ENCODE data around the gene SGMS1.
A peak's percentile ranks its signal among the peaks of the same experiment; 100 is the strongest.

The SGMS1 gene

DNA sequence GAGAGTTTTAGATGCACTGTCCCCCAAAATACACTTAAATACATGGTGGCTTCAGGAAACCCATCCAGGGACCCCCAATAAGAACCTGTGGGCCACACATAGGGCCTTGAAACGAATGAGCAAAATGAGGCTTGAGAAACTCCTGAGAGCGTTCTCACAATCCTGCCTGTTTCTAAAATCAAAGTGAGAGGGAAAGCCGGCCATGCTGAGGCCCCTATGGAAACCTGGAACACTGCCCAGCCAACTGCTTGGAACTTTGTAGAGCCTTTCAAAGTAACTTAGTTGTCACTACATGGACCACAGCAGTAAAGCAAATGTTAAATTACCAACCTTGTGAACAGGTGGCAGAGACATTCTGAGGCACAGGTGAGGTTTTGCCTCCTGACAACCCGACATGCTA lies 13.4 kb downstream of the SGMS1 start:
- no peak for DNase-seq (ENCODE audit: low read depth)

DNA sequence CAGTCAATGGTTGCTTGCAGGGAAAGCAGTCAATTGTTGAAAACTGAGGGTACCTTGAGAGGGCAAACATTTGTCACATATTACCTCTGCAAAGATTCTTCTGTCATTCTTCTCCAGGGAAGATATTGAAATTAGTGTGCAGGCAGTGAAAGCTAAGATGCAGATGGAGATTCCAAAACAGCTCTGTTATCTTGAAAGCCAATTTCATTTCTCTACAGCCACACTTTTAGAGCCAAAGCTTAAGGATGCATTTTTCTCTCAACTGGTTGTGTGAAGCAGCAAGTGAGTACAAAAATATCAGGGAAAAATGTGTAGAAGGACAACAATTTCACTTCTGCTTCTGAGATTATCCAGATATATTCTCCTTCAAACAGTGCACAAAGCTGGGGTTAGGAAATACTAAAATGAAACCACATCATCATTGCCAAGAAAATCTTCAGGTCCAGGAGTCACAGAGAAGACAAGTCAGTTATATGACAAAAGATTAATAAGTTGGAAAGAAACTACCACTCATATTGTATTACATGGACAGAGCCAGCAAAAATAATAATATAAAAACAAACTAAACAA lies 16.3 kb downstream of the SGMS1 start:
- DNase-seq (ENCODE audit: low read depth) = no peak

DNA sequence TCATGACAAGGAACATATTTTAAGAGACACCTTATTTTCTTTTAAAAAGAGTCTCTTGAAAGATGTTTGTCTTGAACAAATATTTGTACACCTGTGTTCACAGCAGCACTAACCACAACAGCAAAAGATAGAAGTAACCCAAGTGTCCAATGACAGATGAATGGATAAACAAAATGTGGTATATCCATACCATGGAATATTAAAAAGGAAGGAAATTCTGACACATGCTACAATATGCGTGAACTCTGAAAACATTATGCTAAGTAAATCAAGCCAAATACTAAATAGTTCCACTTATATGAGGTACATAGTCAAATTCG lies 17.8 kb downstream of the SGMS1 start:
- DNase-seq (ENCODE audit: low read depth) = no peak

DNA sequence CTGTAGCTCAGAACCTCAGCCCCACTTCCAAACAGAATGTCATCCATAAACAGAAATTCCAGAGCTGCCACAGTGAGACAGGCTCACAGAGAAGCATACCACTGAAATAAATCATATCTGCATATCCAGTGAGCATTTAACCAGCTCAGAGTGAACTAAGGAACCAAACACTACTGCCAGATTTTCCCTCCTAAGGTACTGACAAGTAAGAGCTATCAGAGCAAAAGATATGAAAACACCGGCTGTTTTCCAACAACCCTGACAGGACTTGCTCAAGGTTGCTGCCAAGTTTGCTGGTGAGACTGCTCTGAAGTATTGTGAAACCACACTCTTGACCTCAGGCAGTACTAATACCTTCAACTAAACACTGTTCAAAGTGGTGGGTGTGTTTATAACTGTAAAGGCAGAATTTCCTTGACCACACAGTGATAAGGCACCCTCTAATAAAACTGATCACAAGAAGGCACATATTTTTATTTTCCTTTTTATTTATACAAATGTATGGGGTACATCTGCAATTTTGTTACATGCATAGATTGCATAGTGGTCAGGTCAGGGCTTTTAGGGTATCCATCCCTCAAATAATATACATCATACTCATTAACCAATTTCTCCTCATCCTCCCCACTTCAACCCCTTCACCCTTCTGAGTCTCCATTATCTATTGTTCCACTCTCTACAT lies 18.3 kb downstream of the SGMS1 start:
- peak; percentile 87 for DNase-seq (ENCODE audit: low read depth)

DNA sequence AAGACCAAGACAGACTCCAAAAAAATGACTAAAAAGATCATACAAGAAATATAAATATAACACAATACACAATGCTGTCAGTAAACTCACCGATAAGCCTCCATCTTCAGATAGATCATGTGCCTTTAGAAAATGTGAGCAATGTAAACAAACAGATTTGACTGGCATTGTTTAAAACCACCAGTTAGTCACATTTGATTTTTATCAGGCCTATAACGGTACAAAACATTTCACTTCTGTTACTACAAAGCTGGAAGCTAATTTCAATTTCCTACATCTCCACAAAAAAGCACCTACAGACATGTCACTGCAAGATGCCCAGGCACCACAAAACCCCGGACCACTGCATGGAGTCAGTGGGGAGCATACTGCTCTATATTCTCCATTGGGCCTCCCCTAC lies 18.9 kb downstream of the SGMS1 start:
- DNase-seq (ENCODE audit: low read depth) = peak; percentile 47

DNA sequence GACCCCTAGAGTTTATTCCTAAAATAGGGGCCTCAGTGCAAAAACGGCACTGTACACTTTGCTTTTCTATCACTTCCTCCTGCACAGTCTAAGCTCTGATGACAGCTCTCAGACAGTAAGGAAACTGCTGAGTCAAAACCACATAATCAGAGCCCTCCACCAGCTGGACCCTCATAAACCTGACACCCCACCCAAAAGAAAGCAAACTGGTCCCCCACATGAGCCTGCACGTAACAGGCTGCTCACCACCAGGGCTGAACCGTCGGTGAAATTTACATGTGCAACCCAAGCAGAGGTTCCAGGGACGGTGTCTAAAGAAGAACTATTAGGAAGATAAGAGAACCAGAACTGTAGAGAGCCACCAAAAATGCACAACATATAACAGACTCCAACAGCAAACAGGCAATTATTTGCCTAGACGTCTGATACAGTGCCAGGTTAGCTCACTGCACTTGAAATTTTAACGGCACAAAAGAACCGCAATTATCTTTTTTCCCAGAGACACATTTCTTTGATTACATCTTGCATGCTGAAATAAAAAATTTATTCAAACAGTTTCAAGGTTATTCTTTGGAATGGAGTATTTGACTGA lies 19.6 kb downstream of the SGMS1 start:
- DNase-seq (ENCODE audit: low read depth) = peak; percentile 22

DNA sequence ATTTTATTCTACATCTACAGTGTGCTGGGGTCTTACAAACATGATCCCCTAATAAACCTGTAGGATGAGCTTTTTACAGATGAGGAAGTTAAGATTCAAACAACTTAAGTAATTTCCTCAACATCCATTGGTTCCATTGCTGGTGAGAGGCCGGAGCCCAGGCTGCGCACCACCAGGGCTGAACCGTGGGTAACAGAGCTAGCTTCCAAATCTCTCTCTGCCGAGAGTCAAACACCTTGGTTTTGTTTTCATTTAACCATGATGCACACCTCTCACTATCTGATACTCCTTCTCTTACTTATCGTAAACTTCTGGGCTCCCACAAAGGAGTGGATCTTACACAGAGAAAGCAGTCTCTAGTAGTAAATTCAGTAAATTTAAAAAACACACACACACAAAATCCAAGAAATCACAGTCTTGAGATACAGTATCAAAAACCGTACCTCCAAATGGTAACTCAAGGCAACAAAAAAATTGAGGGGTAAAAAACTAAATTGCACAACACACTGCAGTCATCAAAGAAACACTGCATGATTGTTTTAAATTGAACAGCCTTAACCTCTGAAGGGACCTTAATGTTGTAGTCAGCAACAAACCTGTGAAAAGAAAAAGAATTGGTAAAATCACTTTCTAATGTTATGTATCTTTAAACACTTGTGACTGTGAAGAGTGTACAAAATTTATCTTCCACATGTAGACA lies 20.5 kb downstream of the SGMS1 start:
- DNase-seq (ENCODE audit: low read depth) = no peak

DNA sequence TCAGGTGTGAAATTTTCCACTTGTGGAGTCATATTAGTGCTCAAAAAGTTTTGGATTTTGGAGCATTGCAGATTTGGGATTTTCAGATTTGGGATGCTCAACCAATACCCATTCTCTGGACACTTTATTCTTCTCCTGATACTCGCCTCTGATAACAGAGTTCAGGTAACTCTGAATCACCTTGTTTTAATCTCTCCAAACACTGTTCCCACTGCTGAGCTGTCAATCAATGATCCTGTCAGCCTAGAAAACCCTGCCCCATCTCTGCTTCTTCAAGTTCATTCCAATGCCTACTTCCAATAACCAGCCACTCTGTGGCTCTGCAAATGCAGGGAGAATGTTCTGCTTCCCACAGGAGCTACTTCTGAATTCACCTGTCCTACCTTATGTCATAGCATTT lies 21.8 kb downstream of the SGMS1 start:
- DNase-seq (ENCODE audit: low read depth) = no peak

DNA sequence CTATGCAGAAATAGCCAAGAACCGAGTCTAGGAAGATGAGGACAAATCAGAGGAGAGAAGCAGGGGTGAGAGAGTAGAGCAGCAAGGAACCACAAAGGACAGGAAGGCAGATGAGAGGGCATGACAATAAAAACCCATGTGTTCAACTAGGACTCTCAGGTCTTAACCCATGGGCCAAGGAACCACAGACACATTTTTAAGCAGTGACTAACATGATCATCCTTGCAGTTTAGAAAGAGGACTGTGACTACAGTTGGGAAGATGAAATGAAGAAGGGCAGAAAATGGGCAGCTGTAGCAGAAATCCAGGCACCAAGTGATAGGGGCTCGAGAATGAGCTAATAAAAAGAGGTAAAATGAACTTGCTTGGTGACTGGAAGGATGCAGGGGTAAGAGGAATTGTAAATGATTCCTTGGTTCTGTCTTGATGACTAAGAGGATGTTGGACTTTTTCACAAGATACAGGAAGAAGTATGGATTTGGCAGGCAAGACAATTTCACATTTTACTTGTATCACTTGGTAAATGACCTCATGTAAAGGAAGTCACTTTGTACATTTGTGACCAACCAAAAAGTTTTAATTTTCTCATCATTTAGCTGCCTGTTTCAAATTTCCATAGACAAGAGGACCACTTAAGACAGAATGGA lies 22.8 kb downstream of the SGMS1 start:
- peak; percentile 54 for DNase-seq (ENCODE audit: low read depth)

DNA sequence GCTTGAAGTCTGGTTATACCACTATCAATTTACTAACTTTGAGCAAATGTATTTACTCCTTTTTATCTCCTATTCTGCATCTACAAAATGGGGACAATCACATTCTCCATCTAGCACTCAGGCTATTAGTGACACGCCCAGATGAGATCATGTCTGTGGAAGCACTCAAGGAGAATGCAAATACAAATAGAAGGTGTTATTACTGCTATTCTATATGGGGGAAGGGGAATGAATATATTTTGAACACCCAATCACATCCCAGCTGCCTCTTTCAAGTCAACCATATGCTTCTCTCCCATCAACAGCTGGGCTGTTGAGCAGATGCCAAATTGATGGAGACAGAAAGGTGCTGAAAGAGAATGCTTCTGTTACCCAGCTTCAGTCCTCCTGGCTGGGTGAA lies 23.5 kb downstream of the SGMS1 start:
- no peak for DNase-seq (ENCODE audit: low read depth)

DNA sequence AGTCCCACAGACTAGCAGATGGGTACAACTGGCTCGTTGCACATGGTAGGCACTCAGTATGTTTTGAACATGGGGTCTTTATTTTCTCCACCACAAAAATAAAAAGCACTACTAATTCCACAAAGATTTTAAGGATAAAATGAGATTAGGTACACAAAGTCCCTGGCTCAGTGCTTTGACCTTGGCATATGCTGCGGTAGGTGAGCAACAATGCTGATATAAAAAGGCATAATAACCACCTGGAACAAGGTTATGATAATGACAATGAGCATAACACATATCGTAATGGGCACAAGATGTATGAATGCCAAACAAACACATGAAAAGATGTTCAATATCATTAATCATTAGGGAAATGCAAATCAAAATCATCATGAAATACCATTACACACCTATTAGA lies 26.9 kb downstream of the SGMS1 start:
- DNase-seq (ENCODE audit: low read depth) = no peak

DNA sequence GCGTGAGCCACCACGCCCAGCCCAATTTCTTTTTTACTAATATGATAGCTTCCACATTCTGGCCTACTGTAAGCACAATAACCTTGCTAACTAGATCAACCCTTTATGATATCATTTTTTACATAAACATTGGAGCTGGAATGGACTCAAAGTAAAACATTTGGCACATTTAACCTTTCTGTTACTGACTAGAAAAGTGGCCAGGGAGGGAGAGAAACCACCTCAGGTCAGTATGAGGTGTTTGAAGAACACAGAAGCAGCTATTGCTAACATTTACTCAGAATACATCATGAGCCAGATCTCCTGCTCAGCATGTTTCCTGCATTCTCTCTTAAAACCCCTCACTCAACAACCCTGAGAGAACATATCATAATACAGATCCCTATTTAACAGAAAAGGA lies 27.3 kb downstream of the SGMS1 start:
- no peak for DNase-seq (ENCODE audit: low read depth)

DNA sequence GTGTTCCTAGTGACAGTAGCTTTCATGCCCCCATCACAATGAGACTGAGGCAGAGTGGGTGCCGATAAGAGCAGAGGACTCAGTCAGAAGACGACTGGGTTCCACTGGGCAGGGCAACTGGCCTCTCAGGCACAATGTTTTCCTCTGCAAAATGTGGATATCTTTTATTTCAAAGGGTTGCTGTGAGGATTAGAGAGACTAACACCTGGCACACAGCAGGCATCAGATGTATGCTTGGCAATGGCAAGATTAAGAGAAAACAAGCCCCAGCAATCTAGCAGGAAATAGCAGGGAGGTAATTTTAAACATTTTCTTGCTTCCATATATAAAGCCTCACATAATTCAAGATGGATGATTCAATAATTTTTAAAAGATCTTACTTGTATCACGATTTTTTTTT lies 28.0 kb downstream of the SGMS1 start:
- DNase-seq (ENCODE audit: low read depth) = no peak

DNA sequence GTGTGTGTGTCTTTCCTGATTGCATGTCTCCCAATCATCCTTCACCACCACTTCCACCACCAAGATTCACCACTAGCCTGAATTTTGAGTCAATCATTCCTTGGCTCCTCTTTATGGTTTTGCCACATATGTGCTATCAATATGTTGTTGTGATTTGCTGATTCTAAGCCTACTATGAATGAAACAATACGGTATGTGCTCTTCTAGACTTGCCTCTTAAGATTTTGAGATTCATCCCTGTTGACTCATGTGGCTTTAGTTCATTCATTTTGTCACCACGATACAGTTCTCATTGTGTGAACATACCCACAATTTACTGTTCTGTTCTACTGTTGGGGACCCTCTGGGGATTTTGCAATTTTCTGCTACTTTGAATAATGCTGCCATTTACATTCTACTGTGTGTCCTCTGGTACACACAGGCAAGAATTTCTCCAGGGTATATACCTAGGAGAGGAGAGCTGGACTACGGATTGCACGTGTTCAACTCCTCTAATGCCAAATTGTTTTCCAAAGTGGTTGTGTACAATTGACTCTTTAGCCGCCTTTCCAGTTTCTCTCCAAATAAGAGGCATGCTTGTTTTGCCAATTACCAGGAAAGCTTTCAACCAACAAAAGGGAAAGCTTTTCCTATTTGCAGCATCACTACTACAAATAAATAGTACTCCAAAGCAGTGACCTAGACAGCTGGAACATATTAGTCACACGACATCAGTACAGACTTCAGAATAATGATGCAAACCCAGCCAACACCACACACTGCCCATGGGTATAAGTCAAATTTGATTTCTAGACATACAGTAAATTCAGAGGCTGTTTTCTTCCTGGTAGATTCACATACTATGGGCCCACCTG lies 30.0 kb downstream of the SGMS1 start:
- peak; percentile 65 for DNase-seq (ENCODE audit: low read depth)

DNA sequence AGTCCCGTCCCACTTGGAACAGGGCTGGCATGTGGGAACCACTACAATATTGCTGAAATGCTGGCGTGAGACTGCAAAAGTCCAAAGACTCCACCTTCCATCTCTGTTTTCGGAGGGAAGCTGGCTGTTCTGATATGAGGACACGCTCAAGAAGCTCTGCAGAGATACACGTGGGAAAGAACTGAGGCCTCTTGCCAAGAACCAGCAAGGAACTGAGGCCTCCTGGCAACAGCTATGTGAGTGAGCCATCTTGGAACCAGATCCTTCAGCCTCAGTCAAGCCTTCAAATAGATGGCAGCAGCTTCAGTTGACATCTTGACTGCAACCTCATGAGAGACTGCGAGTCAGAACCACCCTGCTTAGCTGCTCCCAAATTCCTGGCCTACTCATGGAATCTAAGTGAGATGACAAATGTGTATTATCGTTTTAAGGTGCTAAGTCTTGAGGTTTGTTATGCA lies 30.8 kb downstream of the SGMS1 start:
- DNase-seq (ENCODE audit: low read depth) = peak; percentile 27

DNA sequence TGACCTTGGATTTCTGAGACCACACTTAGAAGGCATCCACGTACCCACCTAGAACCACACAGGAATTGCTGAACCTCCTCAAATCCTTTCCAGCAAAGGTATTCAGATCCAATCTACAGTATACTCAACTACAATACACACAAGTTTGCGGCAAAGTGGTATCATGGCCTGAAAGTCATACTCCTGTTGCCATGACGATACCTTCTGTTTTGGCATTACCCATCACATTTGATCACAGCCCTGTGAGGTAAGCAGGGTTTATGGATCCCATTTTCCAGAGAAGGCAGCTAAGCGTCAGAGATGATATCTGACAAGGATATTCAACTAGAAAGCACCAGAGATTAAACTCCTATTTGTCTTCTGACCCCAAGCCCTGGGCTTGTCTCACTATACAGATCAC lies 32.8 kb downstream of the SGMS1 start:
- no peak for DNase-seq (ENCODE audit: low read depth)

DNA sequence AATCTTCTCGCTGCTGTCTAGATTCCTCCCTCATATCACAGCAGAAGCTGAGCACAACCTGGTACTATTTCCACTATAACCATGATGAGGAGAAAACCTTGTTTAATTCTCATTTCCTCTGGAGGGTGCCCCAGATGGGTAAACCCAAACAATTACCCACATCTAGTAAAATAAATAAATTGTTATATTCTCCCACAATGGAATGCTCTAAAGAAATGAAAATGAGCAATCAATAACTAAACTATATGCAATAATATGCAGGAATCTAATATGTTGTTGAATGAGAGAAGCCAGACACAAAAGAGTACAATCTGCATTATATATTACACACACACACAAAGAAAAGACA lies 37.0 kb downstream of the SGMS1 start:
- no peak for DNase-seq (ENCODE audit: low read depth)

DNA sequence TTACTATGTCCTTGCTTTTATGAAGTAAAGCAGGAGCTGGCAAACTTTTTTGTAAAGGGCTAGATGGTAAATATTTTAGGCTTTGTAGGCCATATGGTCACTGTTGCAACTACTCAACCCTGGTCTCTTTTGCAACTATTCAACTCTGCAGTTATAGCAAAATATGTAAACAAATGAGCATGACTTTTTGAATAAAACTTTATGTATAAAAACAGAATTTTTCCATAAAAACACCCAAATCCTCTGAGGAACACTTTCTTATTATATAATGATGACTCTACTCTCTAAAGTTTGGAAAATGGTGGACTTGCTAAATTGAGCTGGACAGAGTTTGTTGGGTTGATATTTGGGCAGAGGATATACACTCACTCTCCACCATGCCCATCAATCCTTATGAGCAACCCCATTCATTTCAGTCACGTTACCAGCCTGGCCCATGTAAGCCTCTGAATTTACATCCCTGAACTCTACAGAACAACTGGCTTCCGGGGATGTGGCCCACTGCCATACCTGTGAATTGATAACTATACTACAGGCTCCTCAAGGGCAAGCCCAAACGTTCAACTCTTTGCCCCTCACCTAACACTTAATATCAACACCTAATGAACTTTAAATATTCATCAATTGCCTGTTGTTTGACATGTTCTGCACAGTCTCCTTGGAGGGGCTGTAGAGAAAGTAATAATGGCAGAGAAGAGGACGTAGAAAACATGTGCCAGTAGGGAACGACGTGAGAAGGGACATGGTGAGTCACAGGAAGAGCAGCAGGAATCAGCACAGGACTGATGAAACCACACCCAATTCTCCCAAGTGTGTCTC lies 37.6 kb downstream of the SGMS1 start:
- peak; percentile 85 for DNase-seq (ENCODE audit: low read depth)

DNA sequence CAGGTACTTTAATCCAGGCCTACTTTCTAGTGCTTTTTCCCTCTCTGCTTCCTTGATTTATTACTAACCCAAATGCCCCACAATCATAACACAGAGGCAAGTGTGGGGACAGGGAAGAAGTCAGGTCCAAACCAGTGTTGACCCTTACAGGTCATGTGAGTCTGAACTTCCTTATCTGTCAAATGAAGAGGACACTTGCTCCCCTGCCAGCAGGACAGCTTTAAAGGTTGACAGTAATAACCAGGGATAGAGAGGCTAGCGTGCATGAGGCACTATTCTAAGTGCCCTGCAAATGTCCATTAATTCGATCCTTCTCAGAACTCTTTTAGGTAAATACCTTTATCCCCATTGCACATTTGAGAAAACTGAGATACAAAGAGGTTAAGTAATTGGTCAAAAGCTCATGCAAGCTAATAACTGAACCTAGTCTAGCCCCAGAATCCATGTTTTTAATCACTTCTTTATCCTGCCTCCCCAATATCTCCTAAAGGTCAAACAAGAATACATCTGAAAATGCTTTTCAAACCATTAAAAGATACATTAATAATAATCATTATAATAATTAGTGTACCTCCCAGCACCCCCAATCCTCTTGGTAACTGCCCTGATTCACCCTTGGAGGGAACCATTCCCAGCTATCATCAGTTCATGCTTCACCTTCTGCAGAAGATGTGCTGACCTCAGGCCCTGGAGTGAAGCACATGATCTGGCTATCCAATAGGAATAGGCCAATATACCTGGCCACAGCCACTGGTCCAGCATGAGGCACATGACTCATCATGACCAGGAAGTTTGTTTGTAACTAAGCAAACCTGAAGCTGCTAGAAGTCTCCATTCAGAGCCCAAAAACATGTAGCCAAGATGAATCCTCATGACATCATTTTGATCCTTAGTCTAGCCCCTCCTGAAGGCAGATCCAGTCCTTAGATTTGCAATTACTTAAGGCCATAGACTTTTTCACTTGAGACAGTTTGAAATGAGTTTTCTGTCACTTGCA lies 40.7 kb downstream of the SGMS1 start:
- peak; percentile 55 for DNase-seq (ENCODE audit: low read depth)

DNA sequence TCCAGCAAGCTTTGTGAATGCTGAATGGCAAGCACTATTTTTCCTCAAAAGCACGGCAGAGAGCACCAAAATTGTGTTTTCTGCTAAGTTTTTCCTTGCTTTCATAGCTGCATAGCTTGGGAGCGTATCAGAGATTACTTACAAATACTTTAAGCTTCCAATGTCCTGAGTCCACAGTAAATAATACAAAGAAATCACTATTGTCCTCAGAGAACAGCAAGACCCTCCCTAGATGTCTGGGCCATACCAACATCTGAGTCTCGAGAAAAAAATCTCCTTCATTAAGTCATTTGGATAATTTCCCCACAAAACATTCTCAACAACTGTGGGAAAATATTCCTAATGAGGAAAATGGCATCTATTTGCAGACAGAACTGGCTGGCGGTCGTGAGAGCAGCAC lies 41.7 kb downstream of the SGMS1 start:
- DNase-seq (ENCODE audit: low read depth) = peak; percentile 26

Measured in ELR (cell line).